Lung microvascular endothelial cell (primary cell): ENCODE measurements around the gene SYNE1. TPM values are rescaled to one million over a fixed set of nuclear protein-coding genes. Genes with fewer than 3 reads are reported as not detected.

Source experiments
- DNase-seq, 2 donors: peaks; one replicate each; pipeline versions ENCODE4 v3.0.0 to v3.0.0-alpha.2; 2010; ENCODE audit warnings: low read depth in 2 of 2
- total RNA-seq: library from RNA; depleted of rRNA; stranded (reverse); fragments of >200 nt; gene quantifications from 2 replicates; pipeline ENCODE4 v1.2.1, GENCODE V29; 2014

SYNE1 gene
- total RNA-seq, 1 donor from 2014 or later, result 44.8 TPM

DNA sequence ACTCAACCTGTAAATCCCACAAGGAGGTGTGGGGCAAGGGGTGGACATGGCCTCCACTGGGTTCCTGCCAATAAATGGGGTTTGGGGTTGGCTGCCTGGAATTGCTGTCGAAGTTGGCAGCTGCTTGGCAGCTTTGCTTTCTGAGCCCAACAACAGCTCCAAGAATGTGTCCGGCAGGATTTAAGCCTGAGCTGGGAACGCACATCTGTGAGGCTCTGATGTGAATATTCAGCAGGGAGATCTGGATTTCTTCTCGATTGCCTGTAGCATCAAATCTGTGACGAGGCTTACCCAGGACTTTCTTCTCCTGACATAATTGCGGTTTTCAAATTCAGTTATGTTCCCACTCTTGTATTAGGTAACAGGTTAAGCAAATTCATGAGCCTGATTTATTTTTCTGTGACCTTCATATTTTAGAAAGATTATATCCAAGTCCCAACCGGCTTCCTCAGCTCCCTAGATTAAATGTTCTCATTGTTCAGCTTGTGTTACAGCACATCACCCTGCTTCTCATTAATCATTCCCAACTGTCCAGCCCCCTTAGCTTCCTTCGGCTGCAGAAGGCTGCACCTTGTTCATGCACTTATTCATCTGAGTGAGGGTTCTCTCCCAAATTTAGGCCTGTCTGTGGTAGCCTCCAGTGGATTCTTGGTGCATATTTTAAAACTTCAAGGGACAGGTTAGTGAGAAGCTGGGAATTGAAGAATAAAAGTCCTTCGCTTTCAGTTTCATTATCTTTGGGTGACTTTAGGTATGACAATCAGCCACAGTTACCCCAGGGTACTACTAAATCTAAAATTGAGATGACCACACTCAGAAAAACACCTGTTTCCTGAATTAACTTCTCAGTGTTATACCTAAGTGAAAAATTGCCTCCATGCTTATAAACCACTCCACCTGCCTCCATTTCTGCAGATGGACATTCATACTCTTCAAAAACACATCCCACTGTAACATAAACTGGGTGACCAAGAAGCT is 519.7 kb downstream of the SYNE1 start:
- DNase-seq, result no peak

- peak; percentile 73 to 85 for DNase-seq
These were observed 524.5 kb downstream of the SYNE1 start for GRCh38 chr6:152112491-152113261.

GRCh38 chr6:152110886-152111820 is 526.0 kb downstream of the SYNE1 start:
- no peak for DNase-seq

DNA sequence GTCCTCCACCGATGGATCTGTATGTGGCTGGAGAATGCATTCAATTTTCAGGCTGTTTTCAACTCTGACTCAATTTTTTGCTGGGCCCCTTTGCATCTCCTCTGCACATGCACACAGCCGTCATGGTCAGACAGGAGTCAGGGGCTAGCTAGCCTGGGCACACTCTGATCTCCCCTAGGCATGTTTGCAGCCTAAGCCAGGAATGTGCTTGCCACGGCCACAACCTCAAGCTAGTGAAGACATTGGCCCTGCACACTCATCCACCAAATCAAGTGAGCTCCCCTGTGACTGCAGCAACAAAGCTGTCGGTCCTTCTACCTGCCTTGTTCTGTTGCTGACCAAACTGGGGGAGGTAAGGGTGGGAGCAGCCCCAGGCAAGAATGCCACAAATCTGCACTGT is 529.2 kb downstream of the SYNE1 start:
- DNase-seq, result no peak

GRCh38 chr6:152100183-152100618 is 537.0 kb downstream of the SYNE1 start:
- DNase-seq, result peak in 1 of 2 donors; percentile 57

GRCh38 chr6:152099446-152100182 is 537.5 kb downstream of the SYNE1 start:
- DNase-seq, result no peak

DNA sequence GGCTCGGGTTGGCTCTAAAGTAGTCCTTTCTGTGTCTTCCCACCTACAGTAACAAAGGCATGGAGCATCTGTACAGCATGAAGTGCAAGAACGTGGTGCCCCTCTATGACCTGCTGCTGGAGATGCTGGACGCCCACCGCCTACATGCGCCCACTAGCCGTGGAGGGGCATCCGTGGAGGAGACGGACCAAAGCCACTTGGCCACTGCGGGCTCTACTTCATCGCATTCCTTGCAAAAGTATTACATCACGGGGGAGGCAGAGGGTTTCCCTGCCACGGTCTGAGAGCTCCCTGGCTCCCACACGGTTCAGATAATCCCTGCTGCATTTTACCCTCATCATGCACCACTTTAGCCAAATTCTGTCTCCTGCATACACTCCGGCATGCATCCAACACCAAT is 538.5 kb downstream of the SYNE1 start:
- no peak for DNase-seq

DNA sequence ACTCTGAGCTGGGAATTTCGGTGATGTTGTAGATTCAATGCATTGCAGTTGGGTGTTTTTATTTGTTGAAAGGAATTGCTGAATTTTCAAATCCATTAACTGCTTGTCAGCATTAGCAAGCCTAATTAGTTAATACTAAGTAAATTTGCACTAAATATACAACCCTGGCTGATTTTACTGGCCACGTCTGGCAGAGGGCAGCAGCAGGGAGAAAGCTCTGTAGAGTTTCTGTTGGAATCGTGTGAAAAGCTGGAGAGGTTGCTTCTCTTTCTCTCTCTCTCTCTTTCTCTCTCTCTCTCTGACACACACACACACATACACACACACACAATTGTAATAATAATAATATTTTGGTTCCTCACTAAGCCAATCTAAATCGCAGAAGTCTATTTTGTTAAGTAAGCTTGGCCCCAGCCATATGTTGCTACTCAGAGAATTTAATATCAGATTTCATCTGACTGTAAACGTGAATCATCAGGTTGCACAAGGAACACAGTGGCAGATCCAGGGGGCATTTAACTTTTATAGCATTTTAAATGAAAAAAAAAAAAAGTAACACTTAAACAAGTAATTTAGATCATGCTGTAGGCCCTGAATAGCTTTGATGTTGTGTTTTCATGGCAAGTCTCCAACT is 540.2 kb downstream of the SYNE1 start:
- DNase-seq, result peak in 1 of 2 donors; percentile 14

DNA sequence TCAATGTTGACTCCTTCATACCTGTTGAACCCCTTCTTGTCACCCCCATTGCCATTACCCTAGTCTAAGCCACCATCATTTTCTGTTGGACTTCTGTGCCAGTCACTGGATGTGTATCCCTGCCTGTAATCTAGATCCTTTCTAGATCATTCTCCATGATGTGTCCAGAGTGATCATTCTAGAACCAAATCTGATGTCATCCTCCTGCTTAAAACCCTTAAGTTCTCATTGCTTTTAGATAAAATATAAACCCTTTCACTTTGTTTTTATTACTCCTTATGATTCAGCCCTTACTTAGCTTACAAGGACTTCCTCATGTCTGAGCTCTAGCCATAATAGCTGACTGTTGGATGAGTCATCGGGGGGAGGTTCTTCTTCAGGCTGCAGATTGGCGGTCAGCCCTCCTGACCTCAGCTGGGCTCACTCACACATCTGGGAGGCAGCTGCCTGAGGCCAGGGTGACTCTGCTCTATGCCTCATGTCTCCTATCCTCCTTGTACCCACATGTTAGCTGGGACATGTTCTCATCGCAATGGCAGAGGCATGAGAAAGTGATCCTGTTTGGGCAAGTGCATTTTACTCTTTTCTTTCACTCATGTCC is 542.1 kb downstream of the SYNE1 start:
- peak; percentile 56 to 99 for DNase-seq

GRCh38 chr6:152094276-152094675 is 542.9 kb downstream of the SYNE1 start:
- DNase-seq, result no peak

GRCh38 chr6:152093711-152094110 is 543.5 kb downstream of the SYNE1 start:
- DNase-seq, result no peak

DNA sequence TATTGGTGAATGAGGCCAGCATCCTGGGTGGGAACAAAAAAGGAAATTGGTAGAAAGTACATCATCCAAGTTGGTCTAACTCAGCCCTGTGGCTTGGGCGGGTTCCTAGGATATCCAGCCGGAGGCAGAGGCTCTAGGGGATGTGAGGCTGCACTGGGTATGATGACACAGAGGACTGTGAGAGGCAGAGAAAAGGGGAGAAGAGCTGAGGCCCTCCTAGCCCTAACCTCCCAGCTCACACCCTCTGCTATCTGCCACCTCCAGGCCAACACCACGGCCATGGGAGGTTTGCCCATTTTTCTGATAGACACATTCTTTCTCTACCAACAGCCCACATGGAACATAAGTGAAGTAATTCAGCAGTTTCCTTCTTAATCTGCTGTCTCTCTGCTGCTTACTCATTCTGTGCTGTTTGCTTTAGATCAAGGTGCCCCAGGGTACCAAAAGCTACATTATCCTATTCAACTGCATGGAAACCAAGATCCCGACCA is 545.3 kb downstream of the SYNE1 start:
- peak in 1 of 2 donors; percentile 26 for DNase-seq

GRCh38 chr6:152091201-152091600 is 546.0 kb downstream of the SYNE1 start:
- peak; percentile 79 to 80 for DNase-seq

DNA sequence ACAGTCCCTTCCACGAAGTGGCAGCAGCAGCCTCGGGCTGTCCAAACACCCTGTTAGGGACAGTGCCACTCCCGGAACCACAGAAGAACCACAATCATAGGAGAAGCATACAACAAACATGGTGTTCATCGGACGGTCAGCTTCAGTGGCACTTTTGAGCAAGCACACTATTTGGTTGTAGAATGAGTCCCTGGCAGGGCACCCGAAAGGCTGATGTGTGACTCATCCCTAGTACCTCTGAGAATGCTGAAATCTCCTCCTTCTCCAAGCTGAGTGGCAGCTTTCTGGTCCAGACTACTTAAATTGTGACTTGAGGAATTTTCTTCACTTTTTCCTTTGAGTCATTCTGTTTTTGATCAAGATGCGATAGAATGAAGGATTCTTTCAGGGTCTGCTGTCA is 547.2 kb downstream of the SYNE1 start:
- DNase-seq, result peak in 1 of 2 donors; percentile 58

- no peak for DNase-seq
These were observed 549.5 kb downstream of the SYNE1 start for GRCh38 chr6:152087701-152088100.

DNA sequence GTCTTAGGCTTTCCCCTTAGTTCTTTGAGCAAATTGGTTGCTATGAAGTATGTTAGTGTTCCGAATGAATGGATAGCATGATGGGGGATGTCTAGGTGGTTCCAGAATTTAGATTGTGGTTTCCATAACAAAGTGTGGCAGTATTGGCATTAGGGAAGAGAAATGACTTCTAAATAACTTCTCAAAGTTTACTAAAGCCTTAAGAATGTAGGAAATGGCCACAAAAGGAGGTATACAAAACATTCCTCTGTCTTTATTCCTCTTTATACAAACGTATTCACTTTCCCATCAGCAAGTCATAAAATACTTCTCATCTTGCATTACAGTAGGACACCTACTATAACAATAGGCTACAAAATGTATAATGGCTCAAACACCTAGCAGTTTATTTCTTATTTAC is 550.1 kb downstream of the SYNE1 start:
- no peak for DNase-seq

DNA sequence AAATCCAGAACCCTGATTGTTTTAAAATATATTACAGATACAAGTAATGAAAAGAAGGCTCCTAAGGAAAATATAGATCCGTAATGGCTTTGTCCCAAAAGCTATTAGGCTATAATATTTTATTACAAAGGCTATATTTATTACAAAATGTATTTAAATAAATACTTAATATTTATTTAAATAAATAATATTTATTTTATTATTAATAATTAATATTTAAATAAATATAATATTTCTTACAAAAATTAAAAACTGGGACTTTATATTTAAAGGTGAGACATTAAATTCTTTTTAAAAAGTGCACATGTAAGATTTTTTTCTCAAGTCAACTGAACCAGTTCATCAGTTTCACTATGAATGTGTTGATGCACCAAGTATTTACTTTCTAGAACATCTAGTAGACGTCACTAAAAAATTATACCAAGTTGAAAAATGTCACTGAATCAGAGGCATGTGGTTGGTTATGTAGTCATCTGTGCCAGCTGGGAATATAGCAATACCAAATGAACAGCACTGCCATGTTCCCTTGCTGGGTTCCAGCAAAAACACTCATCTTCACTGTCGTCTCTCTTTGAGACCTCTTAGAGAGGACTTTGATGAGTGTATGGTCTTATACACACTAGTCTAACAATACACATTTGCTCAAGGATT is 550.8 kb downstream of the SYNE1 start:
- DNase-seq, result no peak

- peak in 1 of 2 donors; percentile 73 for DNase-seq
These were observed 551.7 kb downstream of the SYNE1 start for GRCh38 chr6:152085451-152085921.

DNA sequence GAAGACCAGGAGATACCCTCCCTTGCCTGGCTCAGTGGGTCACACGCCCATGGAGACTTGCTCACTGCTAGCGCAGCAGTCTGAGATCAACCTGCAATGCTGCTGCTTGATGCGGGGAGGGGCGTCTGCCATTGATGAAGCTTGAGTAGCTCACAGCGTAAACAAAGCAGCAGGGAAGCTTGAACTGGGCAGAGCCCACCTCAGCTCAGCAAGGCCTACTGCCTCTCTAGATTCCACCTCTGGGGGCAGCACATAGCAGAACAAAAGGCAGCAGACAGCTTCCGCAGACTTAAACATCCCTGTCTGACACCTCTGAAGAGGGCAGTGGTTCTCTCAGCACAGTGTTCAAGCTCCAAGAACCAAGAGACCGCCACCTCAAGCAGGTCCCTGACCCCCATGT is 558.4 kb downstream of the SYNE1 start:
- DNase-seq, result no peak
